K562 (cell line): ENCODE data around the gene NSMF.

ENCODE experiments used
- CTCF ChIP-seq, 3 experiments: IDR thresholded peaks in 2 of 3; conservative IDR thresholded peaks in 1 of 3; 2 replicates each; pipeline ENCODE4 v1.5.1; 2011 to 2012; ENCODE audit warnings: low read length in 3 of 3, mild to moderate bottlenecking in 3 of 3, control low read depth in 2 of 3, improper control_type of control experiment in 1 of 3, inconsistent platforms in 1 of 3, low read depth in 1 of 3, mixed read lengths in 1 of 3, moderate library complexity in 1 of 3; ENCODE audit not compliant: insufficient read depth in 2 of 3
- LCOR ChIP-seq: sonication (generic); formaldehyde crosslinking; IDR thresholded peaks from 2 replicates; pipeline ENCODE4 v1.8.0; 2022; ENCODE audit warnings: mild to moderate bottlenecking, missing genetic modification reagents
- RNF2 ChIP-seq: sonication (generic); IDR thresholded peaks from 2 replicates; pipeline ENCODE4 v1.6.1; 2016
- SIX5 ChIP-seq, 2 experiments: IDR thresholded peaks; 2 replicates each; pipeline ENCODE4 v1.6.1; 2011; ENCODE audit warnings: low read length in 2 of 2, borderline replicate concordance in 1 of 2, low read depth in 1 of 2, mild to moderate bottlenecking in 1 of 2, moderate library complexity in 1 of 2; ENCODE audit not compliant: insufficient read depth in 1 of 2

DNA sequence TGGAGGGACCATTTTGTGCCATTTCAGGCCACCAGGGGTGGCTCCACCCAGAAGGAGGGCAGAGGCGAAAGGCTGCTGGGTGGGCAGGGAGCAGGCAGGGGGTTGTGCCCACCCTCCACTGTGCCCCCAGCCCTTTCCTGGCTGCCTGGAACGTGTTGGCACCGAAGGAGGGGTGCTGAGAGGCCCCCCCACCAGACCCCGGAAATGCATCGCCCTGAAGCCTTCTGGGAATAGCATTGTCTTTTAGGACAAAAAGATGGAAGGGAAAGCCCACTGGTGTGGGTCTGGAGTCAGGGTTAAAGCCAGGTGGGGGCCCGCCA is 30.9 kb downstream of the NSMF start:
- no peak for TF ChIP-seq RNF2
- no peak for TF ChIP-seq SIX5 (IDR thresholded peaks at IDR 0.05; ENCODE audit: borderline replicate concordance in 1 of 2, insufficient read depth in 1 of 2, low read depth in 1 of 2, low read length in 2 of 2)
- no peak for TF ChIP-seq LCOR (CRISPR knock-in tag)
- no peak for TF ChIP-seq CTCF (IDR thresholded peaks at IDR 0.05 in 2 of 3, conservative IDR thresholded peaks at IDR 0.05 in 1 of 3; ENCODE audit: insufficient read depth in 2 of 3, low read depth in 1 of 3, low read length in 3 of 3)
